Mammary epithelial cell (primary cell): ENCODE measurements around the gene SIX5.

ENCODE experiments used
- CTCF ChIP-seq, 2 donors: IDR thresholded peaks in 1 of 2; conservative IDR thresholded peaks in 1 of 2; 2 replicates each; pipeline ENCODE4 v1.5.1; 2011 to 2012; ENCODE audit warnings: inconsistent platforms in 2 of 2, low read length in 2 of 2, mild to moderate bottlenecking in 2 of 2, control low read depth in 1 of 2, low read depth in 1 of 2; ENCODE audit not compliant: insufficient read depth in 1 of 2; ENCODE audit errors: extremely low read depth in 1 of 2
- EZH2 ChIP-seq: IDR thresholded peaks from 2 replicates; pipeline ENCODE4 v1.6.1; 2012; ENCODE audit warnings: low read length, inconsistent platforms, borderline replicate concordance

- TF ChIP-seq CTCF (conservative IDR thresholded peaks at IDR 0.05 in 1 of 2, IDR thresholded peaks at IDR 0.05 in 1 of 2; ENCODE audit: extremely low read depth in 1 of 2, insufficient read depth in 1 of 2, low read depth in 1 of 2, low read length in 2 of 2) (no peak), EZH2 (no peak)
These were observed 5.3 kb downstream of the SIX5 start for GRCh38 chr19:45763691-45764294.
